ENCODE measurements around the gene UBE2QL1.

Gene UBE2QL1

GRCh38 chr5:6541256-6542013 is 92.8 kb downstream of the UBE2QL1 start:
- no peak for DNase-seq

- no peak for DNase-seq
Measured at GRCh38 chr5:6542421-6543345, 94.0 kb downstream of the UBE2QL1 start.

GRCh38 chr5:6543346-6543730 is 94.7 kb downstream of the UBE2QL1 start:
- no peak for DNase-seq

GRCh38 chr5:6543830-6544560 is 95.3 kb downstream of the UBE2QL1 start:
- DNase-seq = no peak

All from GOT3 (cell line).